HL-60 (cell line): Measurements from ENCODE around the gene ACOXL.

Experiments
- CTCF ChIP-seq: IDR thresholded peaks from one replicate; pipeline ENCODE4 v1.5.1; 2011; ENCODE audit warnings: low read length, control low read depth, inconsistent platforms; ENCODE audit not compliant: insufficient read depth
- POLR2AphosphoS5 ChIP-seq: IDR thresholded peaks from 2 replicates; pipeline ENCODE4 v1.6.1; 2012; ENCODE audit warnings: low read depth

GRCh38 chr2:110852541-110853263, 120.3 kb downstream of the ACOXL start:
- TF ChIP-seq POLR2AphosphoS5 (no peak), CTCF (no peak)
